HG02571 (cell line): ENCODE results near the gene ITGB8.

Source experiments
- ATAC-seq: cut with Tn5 transposase; IDR thresholded peaks from one replicate; pipeline ENCODE4 v1.9.1; 2021; ENCODE audit warnings: mild to moderate bottlenecking, moderate library complexity; ENCODE audit not compliant: unreplicated experiment

Gene ITGB8

DNA sequence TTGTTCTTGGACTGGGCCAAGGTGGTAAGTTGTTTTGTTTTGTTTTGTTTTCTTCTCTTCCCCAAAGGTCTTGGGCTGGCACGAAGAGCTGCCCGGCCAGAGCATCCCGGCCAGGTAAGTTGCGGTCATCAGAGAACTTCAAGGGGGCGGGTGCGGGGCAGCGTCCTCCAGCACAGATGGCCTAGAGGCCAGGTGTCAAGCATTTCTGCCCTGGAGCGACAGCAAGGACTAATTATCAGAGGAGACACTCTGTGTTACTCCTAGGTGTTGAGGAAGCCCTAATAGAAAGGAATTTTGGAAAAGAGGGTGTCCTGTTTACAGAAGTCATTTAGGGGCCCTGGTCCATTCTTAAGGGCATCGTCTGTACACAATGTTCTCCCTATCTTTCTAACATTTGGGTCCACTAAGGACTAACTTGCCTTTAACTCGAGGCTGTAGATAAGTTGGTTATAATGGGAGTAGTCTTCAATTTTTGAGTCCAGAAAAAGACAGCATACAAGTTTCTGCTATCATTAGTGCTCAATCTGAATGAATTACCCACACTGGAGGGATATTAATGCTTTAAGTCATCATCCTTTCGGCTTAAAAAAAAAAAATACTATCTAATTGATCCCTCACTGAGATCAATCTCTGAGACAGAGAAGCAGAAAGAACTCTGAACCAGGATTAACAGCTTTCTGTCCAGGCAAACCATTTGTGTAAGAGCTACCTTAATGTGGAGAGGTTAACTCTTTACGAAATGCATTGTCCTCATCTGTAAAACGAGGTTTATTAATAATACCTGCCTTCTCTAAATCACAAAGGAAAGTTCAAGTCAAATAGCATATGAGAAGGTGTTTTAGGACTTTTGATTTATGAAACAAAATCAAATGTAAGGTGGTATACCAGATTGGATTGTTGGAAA, 1.5 kb downstream of the ITGB8 start:
- no peak for ATAC-seq

DNA sequence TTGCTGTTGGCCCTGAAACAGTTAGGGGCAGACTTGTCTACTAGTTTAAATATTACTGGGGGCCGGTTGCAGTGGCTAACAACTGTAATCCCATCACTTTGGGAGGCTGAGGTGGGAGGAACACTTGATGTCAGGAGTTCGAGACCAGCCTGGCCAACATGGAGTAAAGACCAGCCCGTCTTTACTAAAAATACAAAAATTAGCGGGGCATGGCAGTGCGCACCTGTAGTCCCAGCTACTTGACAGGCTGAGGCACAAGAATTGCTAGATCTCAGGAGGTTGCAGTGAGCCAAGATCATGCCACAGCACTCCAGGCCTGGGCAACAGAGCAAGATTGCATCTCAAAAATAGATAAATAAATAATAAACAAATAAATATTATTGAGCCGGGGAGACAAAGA, 7.6 kb downstream of the ITGB8 start:
- ATAC-seq, result no peak

DNA sequence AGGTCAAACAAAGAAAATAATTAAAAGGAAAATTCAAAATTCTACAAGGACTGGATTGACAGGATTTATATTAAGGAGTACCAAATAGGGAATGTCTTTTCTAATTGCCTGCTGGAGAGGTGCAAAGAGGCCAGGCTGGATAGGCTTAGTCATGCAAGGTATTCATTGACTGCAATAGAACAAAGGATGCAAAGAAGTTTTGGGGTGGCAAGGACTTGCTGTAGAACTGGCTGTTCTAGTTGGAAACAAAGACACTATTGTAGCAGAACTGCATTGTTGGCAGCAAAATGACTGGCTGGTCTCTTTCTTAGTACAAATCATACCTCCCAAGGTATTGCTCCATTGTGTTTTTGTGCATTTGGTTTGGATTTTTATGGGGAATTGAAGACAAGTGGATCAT, 10.1 kb downstream of the ITGB8 start:
- no peak for ATAC-seq

GRCh38 chr7:20343205-20343604, 12.5 kb downstream of the ITGB8 start:
- ATAC-seq, result no peak

DNA sequence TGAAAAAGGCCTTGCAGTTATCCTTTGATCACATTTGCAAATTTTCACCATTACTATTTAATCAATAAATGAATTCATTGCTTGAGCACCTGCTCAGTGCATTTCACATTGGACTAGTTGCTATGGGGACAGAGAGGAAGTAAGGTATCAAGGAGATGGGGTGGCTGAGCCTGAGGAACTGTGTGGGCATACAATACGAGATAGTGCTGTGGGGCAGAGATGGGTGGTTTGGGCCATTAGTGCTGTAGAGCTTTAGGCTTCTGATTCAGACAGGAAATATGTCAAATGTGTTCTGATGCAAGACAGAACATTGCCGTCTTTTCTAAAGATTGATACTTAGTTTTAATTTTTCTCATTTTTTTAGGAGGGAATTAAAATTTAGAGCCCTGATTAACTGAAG, 13.2 kb downstream of the ITGB8 start:
- ATAC-seq, result no peak

GRCh38 chr7:20344396-20344795, 13.7 kb downstream of the ITGB8 start:
- ATAC-seq, result no peak

- no peak for ATAC-seq
Measured at GRCh38 chr7:20346577-20346976, 15.9 kb downstream of the ITGB8 start.

- ATAC-seq, result no peak
Measured at GRCh38 chr7:20347680-20348079, 17.0 kb downstream of the ITGB8 start.

- ATAC-seq, result no peak
Measured at GRCh38 chr7:20348125-20348807, 17.6 kb downstream of the ITGB8 start.

- ATAC-seq, result no peak
Measured at GRCh38 chr7:20350518-20350951, 19.8 kb downstream of the ITGB8 start.

DNA sequence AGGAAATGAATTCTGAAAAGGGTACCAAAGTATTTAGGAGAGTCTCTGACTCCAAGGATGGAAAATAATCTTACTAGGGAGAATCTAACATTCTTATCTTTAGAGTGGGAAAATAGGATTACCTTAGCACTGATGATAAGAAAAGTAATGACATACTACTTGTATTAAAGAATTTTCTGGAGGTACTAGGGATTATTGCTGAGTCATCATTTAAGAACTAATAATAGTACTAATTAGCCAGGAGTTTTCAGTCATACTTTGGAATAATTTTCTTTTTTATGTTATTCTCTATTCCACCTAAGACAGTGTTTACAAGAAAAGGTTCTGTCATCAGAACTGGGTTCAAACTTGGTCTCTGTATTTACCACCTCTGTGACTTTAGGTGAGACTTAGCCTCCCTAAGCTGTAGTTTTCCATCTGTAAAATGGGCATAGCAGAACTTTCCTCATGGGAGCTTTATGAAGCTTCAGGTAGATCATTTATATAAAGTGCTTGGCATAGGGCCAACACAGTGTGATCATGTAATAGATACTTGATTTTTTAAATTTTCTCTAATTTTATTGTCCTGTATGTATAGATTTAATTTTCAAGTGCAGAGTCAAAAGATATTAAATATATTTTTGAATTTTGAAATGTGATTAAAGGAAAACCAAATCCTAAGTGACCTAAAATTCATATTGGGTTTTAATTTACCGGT, 20.4 kb downstream of the ITGB8 start:
- ATAC-seq, result no peak

DNA sequence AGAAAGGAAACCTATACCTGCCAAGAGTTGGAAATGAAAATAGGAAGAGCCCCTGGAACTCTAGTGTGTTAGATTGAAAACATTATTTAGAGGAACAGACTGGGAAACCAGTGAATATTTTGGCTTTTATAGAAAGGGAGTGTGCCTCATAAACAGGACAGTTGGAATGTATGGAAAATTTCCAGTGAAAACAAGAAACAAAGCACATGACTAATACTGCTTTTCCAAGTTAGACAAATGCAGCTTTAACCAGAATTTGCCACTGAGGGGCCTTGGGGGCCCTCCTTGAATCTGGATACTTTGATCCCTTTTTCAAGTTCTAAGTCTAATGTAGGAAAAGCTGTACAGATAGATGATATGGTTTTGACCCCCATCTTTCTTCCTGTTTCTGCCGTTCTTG, 21.2 kb downstream of the ITGB8 start:
- no peak for ATAC-seq

GRCh38 chr7:20352573-20353306, 22.0 kb downstream of the ITGB8 start:
- ATAC-seq, result no peak

DNA sequence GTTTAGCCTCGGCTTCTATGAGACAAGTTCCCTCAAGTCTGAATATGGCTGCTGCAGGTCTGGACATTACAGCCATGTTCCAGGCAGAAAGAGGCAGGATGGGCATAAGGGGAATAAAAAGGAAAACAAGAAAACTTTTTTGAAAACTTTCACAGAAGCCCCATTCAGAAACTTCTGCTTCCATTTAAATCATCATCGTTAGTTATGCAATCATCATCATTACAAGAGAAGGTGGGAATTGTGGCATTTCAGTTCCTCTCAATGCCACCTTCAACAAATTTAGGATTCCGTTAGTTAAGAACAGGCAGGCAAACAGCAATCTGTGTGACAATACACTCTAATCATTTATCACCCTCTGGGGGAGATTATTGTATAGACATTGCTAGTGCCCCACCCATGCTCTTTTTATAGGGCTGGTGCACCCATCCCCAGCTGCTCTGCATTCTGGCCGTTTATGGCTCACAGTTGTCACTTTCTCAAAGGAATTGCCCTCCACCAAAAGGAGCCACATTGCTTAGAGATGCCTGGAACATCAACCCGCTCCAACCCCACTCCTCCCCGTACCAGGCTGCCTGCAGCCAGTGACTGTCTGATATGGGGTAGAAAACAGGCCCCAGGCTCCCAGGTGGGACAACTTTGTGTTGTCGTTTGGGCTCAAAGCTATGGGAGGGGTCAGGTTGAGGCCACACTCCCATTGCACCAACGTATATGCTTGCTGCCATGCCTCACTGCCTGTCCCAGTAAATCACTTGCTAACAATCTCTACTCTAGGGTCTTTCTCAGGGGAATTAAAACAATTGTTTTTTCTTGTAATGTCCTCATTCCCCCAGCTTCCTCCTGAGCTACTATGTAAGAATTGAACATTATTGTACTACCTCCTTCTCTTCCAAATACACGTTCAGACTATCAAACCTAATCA, 24.2 kb downstream of the ITGB8 start:
- ATAC-seq, result no peak

- ATAC-seq, result no peak
Measured at GRCh38 chr7:20358106-20358505, 27.4 kb downstream of the ITGB8 start.

DNA sequence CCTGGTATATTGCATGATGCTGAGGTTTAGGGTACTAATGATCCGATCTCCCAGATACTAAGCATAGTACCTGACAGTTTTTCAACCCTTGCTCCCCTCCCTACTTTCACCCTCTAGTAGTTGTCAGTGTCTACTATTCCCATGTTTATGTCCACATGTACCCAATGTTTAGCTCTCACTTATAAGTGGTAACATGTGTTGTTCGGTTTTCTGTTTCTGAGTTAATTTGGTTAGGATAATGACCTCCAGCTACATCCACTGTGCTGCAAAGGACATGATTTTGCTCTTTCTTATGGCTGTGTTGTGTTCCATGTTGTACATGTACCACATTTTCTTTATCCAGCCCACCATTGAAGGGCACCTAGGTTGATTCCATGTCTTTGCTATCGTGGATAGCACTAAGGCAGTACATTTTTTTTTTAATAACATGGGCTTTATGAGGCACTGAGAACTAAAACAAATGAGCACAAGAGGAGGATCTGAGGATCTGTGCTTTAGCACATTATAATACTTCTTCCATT, 28.1 kb downstream of the ITGB8 start:
- ATAC-seq, result no peak

DNA sequence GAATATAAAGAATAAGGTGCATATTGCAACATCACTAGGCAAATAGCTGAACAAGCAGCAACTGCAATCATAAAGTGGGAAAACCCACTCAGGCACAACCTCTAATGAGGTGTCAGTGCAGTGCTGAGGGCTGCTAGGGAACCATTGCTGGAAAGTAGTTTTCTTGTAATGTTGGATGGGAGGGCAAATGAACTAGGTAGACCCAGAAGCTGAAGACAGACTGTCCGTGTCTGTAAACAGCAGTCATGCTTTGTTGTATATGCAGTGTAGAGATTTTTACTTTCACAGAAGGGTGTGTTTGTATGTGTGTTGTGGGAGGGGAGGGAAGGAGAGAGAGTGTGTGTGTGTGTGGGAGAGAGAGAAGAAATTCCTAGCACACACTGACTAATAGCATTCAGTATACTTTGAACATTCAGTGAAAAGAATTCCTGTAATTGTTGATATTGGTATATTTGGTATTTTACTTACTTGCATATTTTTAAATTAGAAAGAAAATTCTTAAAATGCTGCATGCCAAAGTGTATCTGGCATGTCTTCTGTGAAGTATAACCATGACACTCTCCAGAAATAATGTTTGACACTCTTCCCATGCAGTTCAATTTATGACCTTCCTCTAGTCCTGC, 28.8 kb downstream of the ITGB8 start:
- no peak for ATAC-seq

GRCh38 chr7:20362574-20363253, 32.0 kb downstream of the ITGB8 start:
- no peak for ATAC-seq
